SHP77 (cell line): ENCODE results near the gene TMEM170B.
"Not testable (repeated sequence)": the region's sequence is repeated elsewhere in the genome, so short reads cannot be mapped to it uniquely, and the experiment has no call there.

Source experiments
- DNase-seq, 2 experiments: peaks; one replicate each; lab custom pipeline; 2025; lab: John Stamatoyannopoulos, UW

Gene TMEM170B

GRCh38 chr6:11528996-11529395 lies 8.6 kb upstream of the TMEM170B start:
- no peak for DNase-seq

GRCh38 chr6:11532097-11532496 lies 5.5 kb upstream of the TMEM170B start:
- no peak for DNase-seq

- DNase-seq, result no peak
Measured at GRCh38 chr6:11534561-11534960, 3.0 kb upstream of the TMEM170B start.

- DNase-seq, result no peak
Measured at GRCh38 chr6:11535801-11536230, 1.7 kb upstream of the TMEM170B start.

GRCh38 chr6:11536795-11537194 lies 754 bp upstream of the TMEM170B start:
- DNase-seq, result no peak

GRCh38 chr6:11538052-11538818 lies 686 bp downstream of the TMEM170B start:
- peak in 1 of 2 experiments; percentile 28 for DNase-seq

- peak in 1 of 2 experiments; percentile 1 for DNase-seq
Measured at GRCh38 chr6:11538819-11539468, 1.4 kb downstream of the TMEM170B start.

GRCh38 chr6:11542863-11543262 lies 5.3 kb downstream of the TMEM170B start:
- no peak for DNase-seq

- no peak for DNase-seq
Measured at GRCh38 chr6:11543919-11544518, 6.5 kb downstream of the TMEM170B start.

- DNase-seq, result not testable (repeated sequence)
Measured at GRCh38 chr6:11547846-11548245, 10.3 kb downstream of the TMEM170B start.

GRCh38 chr6:11548578-11548977 lies 11.0 kb downstream of the TMEM170B start:
- DNase-seq, result not testable (repeated sequence)

- DNase-seq, result no peak
Measured at GRCh38 chr6:11551053-11551452, 13.5 kb downstream of the TMEM170B start.

- DNase-seq, result no peak
Measured at GRCh38 chr6:11552442-11552841, 14.9 kb downstream of the TMEM170B start.

GRCh38 chr6:11553824-11554223 lies 16.3 kb downstream of the TMEM170B start:
- no peak for DNase-seq

- no peak for DNase-seq
Measured at GRCh38 chr6:11556309-11556708, 18.8 kb downstream of the TMEM170B start.

- no peak for DNase-seq
Measured at GRCh38 chr6:11563793-11564192, 26.2 kb downstream of the TMEM170B start.

GRCh38 chr6:11566609-11567008 lies 29.1 kb downstream of the TMEM170B start:
- no peak for DNase-seq

GRCh38 chr6:11571073-11571472 lies 33.5 kb downstream of the TMEM170B start:
- no peak for DNase-seq

GRCh38 chr6:11575408-11576033 lies 38.0 kb downstream of the TMEM170B start:
- peak; percentile 50 to 57 for DNase-seq

GRCh38 chr6:11580686-11581405 lies 43.3 kb downstream of the TMEM170B start:
- DNase-seq, result no peak

- no peak for DNase-seq
Measured at GRCh38 chr6:11584244-11584643, 46.7 kb downstream of the TMEM170B start.
